Esophagus squamous epithelium (tissue), 5 donors: ENCODE measurements around the gene PPIE. TPM values are rescaled to one million over a fixed set of nuclear protein-coding genes. Genes with fewer than 3 reads are reported as not detected.
"Not testable (repeated sequence)": the region's sequence is repeated elsewhere in the genome, so short reads cannot be mapped to it uniquely, and the experiment has no call there.

ENCODE experiments used
- DNase-seq: peaks from one replicate; lab custom pipeline; 2025; lab: John Stamatoyannopoulos, UW
- H3K27ac ChIP-seq, 4 donors: fragments of 200-600 bp; sonication (generic); one replicate each; pipeline ENCODE4 v1.5.1; 2016 to 2019; ENCODE audit warnings: mild to moderate bottlenecking in 1 of 4
- H3K27me3 ChIP-seq, 4 donors: fragments of 200-600 bp; sonication (generic); 1 replicate in 3 of 4; 2 replicates in 1 of 4; pipeline versions ENCODE4 v1.5.1 to v1.6.0; 2017 to 2021; ENCODE audit warnings: antibody characterized with exemption in 1 of 4
- H3K36me3 ChIP-seq, 3 donors: fragments of 200-600 bp; sonication (generic); one replicate each; pipeline ENCODE4 v1.5.1; 2016 to 2019
- H3K4me1 ChIP-seq, 3 donors: fragments of 200-600 bp; sonication (generic); one replicate each; pipeline ENCODE4 v1.5.1; 2017 to 2019
- H3K4me3 ChIP-seq, 4 donors: fragments of 200-600 bp; sonication (generic); 1 replicate in 3 of 4; 2 replicates in 1 of 4; pipeline ENCODE4 v1.5.1; 2016 to 2019; ENCODE audit warnings: mild to moderate bottlenecking in 2 of 4, moderate library complexity in 1 of 4
- H3K9me3 ChIP-seq, 3 donors: fragments of 200-600 bp; sonication (generic); one replicate each; pipeline ENCODE4 v1.5.1; 2016 to 2019
- POLR2A ChIP-seq, 4 donors: fragments of 450-650 bp; IDR thresholded peaks; one replicate each; pipeline ENCODE4 v1.6.1; 2017; ENCODE audit warnings: antibody characterized with exemption in 4 of 4, mild to moderate bottlenecking in 4 of 4, moderate library complexity in 3 of 4
- WGBS, 2 donors: methylation state at CpG; one replicate each; pipeline ENCODE4 v1.1.5; 2018; 5-methylcytosine and 5-hydroxymethylcytosine counted together
- intact Hi-C: fragments of 100-400 bp; cut with DNase I; formaldehyde crosslinking; loops from one replicate; pipeline ENCODE4 v1.15.0; 2022
- total RNA-seq, 4 donors: library from RNA; depleted of rRNA; stranded (reverse); fragments of >200 nt; gene quantifications; one replicate each; pipeline ENCODE4 v1.1.0, GENCODE V29; 2016
- TF ChIP-seq, protein P1 (sequence below), 6 experiments: fragments of 450-650 bp in 4 of 6; fragments of 200-600 bp in 2 of 6; sonication (generic) in 2 of 6; IDR thresholded peaks; one replicate each; pipeline ENCODE4 v1.5.1; 2016 to 2019; ENCODE audit warnings: antibody characterized with exemption in 6 of 6, mild to moderate bottlenecking in 4 of 6, moderate library complexity in 4 of 6
- donor health status: DM: yes; HTN: yes; CAD: no.

The PPIE gene
- total RNA-seq, 4 donors from 2014 or later = 13.7 to 37.1 (median 28.6) TPM

DNA sequence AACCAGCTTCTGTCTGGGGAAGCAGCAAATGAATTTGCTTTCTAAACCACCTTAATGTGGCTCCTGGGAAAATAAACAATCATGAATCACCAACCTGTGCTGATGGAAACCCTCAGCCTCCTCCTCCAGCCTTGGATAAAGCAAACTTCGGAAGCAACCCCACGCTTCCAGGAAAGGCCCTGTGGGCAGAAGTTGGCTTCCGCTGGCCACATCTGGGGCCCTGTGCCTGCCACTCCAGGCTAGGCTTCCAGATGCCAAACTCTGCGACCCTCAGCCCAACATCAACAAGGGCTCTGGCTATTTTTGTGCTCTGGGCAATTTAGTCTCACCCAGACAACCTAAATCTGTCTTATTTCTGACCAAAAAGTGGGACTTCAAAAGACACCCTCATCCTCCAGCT is 38.6 kb downstream of the PPIE start:
- no peak for TF ChIP-seq POLR2A (IDR thresholded peaks at IDR 0.05)
- TF ChIP-seq, protein P1, sequence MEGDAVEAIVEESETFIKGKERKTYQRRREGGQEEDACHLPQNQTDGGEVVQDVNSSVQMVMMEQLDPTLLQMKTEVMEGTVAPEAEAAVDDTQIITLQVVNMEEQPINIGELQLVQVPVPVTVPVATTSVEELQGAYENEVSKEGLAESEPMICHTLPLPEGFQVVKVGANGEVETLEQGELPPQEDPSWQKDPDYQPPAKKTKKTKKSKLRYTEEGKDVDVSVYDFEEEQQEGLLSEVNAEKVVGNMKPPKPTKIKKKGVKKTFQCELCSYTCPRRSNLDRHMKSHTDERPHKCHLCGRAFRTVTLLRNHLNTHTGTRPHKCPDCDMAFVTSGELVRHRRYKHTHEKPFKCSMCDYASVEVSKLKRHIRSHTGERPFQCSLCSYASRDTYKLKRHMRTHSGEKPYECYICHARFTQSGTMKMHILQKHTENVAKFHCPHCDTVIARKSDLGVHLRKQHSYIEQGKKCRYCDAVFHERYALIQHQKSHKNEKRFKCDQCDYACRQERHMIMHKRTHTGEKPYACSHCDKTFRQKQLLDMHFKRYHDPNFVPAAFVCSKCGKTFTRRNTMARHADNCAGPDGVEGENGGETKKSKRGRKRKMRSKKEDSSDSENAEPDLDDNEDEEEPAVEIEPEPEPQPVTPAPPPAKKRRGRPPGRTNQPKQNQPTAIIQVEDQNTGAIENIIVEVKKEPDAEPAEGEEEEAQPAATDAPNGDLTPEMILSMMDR (IDR thresholded peaks at IDR 0.05) = no peak
- Histone ChIP-seq H3K9me3 (no peaks in the 10 kb centered on the region), H3K36me3 (no peaks in the 10 kb centered on the region), H3K4me1 (no peaks in the 10 kb centered on the region), H3K27ac (no peak overlapping the region), H3K27me3 (peaks cover 0 to 13% (median 0%) of the 10 kb centered on the region in 4 donors), H3K4me3 (no peak overlapping the region)
- WGBS, 2 donors = 80 to 90% methylated on average over 2 to 4 of the region's 4 CpGs
- no peak for DNase-seq
- intact Hi-C loops = no loop called here

DNA sequence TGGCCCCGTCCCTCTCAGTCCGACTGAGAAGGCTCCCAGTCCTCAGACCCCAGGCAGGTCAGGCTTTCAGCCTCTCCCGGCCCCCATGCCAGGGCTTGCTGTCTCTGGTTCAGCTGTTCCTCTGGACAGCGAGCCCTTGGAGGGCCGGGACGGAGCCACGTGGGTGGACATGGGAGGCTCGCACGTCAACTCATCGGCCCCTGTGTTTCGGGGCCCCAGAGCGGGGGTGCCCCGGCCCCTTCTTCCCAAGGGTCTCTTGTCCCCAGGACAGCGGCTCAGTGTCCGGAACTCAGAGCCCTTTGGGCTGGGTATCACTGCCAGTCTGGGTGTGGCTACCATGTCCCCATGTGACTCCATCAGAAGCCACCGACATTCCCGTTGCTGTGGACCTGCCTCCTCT is 39.2 kb downstream of the PPIE start:
- H3K4me1 ChIP-seq, DNase-seq, H3K36me3 ChIP-seq, H3K4me3 ChIP-seq, intact Hi-C loops, H3K9me3 ChIP-seq, H3K27ac ChIP-seq: not testable (repeated sequence)
- H3K27me3 ChIP-seq = peaks cover 0 to 13% (median 0%) of the 10 kb centered on the region in 4 donors
- WGBS, 2 donors = no CpG with 5 or more reads among the region's 17 CpGs

DNA sequence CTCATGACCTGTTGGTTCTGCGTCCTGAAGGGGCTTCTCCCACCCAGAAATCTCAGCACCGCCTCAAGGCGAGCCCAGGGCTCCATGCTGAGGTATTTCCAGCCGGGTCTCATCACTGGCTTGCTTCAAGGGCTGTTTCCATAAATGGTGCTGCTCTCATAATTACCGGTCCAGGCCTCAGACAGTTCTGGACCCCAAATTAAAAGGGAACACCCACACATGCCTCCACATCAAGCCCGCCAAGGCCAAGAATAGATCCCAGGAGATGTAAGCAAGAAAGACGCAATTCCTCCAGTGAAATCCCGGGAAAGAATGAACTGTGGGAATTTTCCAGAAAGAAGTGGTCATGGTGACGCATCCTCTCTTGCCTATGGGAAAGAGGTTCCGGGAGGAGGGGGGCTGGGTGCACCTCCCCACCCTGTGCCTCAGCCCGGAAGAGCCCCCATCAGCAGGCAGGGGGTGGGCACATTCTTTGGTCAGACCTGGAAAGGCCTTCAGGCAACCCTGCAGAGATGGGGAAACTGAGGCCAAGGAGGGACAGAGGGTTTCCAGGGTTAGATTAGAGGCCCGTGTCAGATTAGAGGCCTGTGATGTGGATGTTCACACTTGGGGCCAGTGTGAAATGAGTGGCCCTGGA is 39.9 kb downstream of the PPIE start:
- H3K4me3 ChIP-seq, intact Hi-C loops: not testable (repeated sequence)
- 76 to 87% methylated on average over 7 of the region's 12 CpGs for WGBS, 2 donors

DNA sequence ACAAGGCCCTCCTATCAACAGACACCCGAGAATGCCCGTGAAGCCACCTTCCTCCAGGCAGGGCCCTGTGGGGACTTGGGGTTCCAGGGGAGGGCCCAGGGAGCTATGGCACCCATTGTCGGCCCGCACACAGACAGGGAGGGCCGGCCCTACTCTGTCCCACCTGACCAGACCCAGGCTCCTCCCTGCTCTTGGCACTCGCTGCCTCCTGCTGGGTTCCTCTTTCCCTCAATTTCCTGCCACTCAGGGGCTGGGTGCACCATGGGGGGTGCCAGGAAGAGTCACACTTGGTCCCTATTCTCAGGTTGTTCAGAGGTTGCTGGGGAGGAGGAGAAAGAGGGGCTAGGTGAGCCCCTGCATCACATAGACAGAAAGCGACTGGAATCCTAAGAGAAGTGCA is 40.5 kb downstream of the PPIE start:
- DNase-seq = no peak
- 75 to 83% methylated on average over 2 of the region's 7 CpGs for WGBS, 2 donors
- Histone ChIP-seq H3K9me3 (no peaks in the 10 kb centered on the region), H3K27me3 (peaks cover 0 to 13% (median 0%) of the 10 kb centered on the region in 4 donors), H3K36me3 (no peaks in the 10 kb centered on the region), H3K27ac (no peak overlapping the region), H3K4me3 (no peak overlapping the region), H3K4me1 (no peaks in the 10 kb centered on the region)
- intact Hi-C loops = no loop called here
- TF ChIP-seq POLR2A (IDR thresholded peaks at IDR 0.05) = no peak
- TF ChIP-seq, protein P1 (IDR thresholded peaks at IDR 0.05) = no peak

More for the DNA sequence above, 39.9 kb downstream of the PPIE start:
- peaks cover 0 to 13% (median 0%) of the 10 kb centered on the region in 4 donors for H3K27me3 ChIP-seq
- H3K27ac ChIP-seq, H3K4me1 ChIP-seq, H3K36me3 ChIP-seq, DNase-seq, H3K9me3 ChIP-seq: not testable (repeated sequence)

DNA sequence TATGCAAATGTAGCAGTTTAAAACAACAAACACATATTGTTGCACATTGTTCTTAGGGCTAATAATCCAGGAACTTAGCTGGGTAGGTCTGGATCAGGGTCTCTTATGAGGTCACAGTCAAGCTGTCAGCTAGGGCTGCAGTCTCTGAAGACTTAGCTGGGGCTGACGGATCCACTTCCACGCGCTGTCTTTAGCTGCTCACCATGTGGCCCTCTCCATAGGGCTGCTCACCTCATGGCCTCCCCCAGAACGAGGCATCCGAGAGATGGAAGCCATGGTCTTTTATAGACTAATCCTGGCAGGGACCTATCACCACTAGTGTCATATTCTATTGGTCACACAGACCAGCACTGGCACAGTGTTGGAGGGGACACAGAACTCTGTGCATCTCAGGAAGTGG is 41.1 kb downstream of the PPIE start:
- WGBS, 2 donors = 87 to 100% methylated on average over 3 of the region's 5 CpGs
- H3K9me3 ChIP-seq = no peaks in the 10 kb centered on the region
- DNase-seq = no peak
- H3K4me3 ChIP-seq = no peak overlapping the region
- no peaks in the 10 kb centered on the region for H3K4me1 ChIP-seq
- no peak overlapping the region for H3K27ac ChIP-seq
- H3K36me3 ChIP-seq = no peaks in the 10 kb centered on the region
- TF ChIP-seq, protein P1 (IDR thresholded peaks at IDR 0.05) = no peak
- no peak for TF ChIP-seq POLR2A (IDR thresholded peaks at IDR 0.05)
- intact Hi-C loops = no loop called here
- H3K27me3 ChIP-seq = peaks cover 0 to 13% (median 0%) of the 10 kb centered on the region in 4 donors

DNA sequence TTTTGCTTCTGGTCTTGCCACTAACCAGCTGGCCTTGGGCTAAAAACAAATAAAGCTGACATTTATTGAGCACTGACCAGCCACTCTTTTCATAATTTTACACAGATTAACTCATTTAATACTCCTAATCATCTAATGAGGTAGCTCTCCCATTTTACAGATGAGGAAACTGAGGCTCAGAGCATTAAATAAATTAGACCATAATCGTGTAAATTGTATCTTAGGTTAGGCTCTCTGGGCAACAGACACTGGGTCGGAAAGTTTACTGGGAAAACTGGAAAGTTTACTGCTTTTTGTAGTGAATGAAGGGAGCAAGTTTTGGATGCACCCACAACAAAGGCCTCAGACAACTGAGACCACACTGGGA is 42.6 kb downstream of the PPIE start:
- DNase-seq = no peak
- H3K27me3 ChIP-seq = peaks cover 0 to 5% (median 0%) of the 10 kb centered on the region in 4 donors
- 81 to 88% methylated on average over 2 of the region's 2 CpGs for WGBS, 2 donors
- H3K4me1 ChIP-seq = no peaks in the 10 kb centered on the region
- H3K27ac ChIP-seq = no peak overlapping the region
- H3K9me3 ChIP-seq = no peaks in the 10 kb centered on the region
- H3K4me3 ChIP-seq = no peak overlapping the region
- intact Hi-C loops = no loop called here
- no peak for TF ChIP-seq POLR2A (IDR thresholded peaks at IDR 0.05)
- TF ChIP-seq, protein P1 (IDR thresholded peaks at IDR 0.05) = no peak
- H3K36me3 ChIP-seq = no peaks in the 10 kb centered on the region
